ENCODE measurements around the gene LTO1.

LTO1 gene

DNA sequence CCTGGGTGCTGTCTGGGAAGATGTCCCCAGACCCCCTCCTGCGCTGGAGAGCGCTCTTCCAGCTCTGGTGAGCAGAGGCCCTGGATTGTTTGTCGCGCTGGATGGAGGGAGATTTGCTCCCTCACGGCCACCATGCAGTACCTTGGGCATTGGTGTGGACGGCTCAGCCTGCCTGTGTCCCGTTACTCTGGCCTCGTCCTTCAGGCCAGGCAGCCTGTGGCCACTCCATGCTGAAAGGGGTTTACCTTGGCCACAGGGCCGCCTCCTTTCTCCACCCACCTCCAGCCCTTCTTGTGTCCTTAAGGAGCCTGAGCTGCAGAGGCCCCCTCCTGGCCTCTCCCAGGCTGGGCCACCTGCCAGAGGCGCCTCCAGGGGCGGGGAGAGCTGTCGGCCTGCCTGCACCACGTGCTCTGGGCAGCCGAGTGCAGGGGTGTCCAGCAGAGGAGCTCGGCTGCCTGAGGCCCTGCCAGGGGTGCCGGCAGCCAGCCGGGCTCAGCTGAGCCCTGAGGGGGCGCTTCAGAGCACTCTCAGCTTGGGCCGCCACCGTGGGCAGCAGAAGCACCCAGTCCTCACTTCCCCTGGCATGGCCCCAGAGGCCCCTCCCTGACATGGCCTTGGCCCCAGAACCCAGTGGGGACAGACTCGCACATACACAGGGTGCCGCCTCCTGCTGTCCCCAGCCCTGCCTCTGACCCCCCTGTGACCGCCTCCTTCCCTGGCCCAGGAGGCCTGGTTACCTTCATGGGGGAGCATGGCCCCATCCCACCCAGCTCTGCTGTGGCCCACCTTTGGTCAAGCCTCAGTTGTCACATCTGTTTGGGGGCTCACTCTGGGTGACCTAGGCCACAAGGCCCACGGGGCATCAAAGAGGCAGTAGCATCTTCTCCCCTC is 30.8 kb downstream of the LTO1 start:
- no peak for DNase-seq

DNA sequence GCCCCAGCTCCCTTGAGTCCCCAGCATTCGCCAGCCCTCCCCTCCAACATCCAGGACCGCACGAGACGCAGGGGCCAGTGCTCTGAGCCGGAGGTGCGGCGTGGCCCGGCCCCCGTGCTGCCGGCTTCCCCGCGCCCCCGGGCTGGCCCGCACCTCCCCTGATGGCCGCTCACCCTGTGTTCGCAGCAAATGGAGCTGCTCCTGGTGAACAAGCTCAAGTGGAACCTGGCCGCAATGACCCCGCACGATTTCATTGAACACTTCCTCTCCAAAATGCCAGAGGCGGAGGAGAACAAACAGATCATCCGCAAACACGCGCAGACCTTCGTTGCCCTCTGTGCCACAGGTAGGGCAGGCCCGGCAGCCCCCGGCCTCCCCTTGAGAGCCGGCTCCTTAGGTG is 31.5 kb downstream of the LTO1 start:
- no peak for DNase-seq

DNA sequence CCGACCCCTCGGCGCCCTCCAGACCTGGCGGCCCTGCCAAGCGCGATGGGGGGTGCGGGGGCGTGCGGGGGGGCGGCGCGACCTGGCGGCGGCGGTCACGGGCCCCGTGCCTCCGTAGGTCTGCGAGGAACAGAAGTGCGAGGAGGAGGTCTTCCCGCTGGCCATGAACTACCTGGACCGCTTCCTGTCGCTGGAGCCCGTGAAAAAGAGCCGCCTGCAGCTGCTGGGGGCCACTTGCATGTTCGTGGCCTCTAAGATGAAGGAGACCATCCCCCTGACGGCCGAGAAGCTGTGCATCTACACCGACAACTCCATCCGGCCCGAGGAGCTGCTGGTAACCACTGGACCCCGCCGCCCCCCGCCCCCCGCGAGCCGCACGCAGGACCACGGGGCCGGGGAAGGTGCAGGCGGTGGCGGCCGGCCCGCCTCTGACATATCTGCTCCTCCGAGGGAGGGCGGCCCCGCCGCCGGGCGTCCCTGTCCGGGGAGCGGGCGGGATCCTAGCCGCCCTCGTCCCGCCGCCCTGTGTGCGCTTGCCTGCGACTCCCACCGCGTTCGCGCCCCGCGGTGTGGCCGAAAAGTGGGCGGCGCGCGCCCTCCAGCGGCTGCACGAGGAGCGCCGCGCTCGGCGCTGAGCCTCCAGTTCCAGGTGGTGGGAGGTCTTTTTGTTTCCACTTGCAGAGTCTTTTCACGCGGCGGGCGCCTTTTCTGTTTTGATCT is 32.1 kb downstream of the LTO1 start:
- peak; percentile 76 to 85 for DNase-seq

DNA sequence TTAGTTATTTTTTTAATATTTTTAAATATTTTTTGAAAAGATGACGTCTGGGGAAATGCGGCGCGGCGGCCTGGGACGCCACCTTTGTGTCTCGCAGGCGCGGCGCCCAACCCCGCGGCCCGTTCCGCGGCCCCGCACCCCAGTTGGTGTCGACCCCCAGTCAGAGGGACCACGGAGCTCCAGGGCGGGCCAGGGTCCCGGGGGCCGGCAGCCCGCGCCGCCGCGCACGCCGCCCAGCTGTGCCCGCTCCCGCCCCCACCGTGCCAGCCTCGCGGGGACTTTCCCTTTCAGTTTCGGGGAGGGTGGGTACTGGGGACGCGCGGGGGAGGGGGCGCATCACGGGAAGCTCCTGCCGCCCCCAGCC is 32.6 kb downstream of the LTO1 start:
- no peak for DNase-seq

DNA sequence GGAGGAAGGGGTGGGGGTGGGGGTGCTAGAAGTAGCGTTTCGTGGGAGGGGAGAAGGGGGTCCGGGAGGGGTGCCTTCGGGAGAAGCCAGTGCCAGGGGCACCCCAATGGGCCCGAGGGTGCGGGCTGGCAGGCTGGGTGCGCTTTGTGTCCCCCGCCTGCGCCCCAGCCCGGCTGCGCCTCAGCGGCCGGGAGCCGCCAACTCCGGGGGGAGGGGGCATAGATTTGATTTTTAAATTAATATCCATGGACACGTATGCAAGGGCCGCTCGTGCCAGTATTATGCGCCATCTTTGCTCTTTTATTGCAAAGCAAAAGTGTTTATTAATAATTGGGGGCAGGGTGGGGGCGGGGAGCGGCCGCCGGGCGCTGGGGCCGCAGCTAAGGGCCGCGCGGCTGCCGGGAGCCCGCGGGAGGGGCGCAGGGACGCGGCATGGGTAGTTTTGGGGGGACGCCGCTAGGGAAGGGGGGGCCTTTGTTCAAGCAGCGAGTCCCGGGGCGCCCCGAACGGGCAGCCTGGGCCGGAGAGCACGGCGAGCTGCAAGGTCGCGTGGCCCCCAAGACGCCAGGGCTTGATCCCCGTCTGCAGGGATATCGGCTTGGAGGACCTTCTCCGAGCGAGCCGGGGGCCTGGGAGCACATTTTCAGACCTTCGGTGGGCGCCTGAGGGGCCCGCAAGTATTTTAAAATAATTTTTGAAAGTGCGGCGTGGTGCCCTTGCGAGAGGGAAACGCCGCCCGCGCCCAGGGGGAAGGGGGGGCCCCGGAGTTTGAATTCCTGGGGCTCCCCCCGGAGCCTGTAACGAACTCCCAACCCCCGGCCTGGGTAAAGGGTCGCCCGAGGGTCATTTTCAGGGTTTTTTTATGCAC is 33.2 kb downstream of the LTO1 start:
- DNase-seq, result no peak

DNA sequence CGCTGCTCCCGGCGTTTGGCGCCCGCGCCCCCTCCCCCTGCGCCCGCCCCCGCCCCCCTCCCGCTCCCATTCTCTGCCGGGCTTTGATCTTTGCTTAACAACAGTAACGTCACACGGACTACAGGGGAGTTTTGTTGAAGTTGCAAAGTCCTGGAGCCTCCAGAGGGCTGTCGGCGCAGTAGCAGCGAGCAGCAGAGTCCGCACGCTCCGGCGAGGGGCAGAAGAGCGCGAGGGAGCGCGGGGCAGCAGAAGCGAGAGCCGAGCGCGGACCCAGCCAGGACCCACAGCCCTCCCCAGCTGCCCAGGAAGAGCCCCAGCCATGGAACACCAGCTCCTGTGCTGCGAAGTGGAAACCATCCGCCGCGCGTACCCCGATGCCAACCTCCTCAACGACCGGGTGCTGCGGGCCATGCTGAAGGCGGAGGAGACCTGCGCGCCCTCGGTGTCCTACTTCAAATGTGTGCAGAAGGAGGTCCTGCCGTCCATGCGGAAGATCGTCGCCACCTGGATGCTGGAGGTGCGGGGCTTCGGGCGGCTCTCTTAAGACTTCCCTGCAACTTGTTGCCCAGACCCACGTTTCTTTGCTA is 34.1 kb downstream of the LTO1 start, which contains the start of gene CCND1:
TSS of gene CCND1 (plus strand) at position 162 of the 587 bp plus-strand sequence. CDS start at position 320, 158 bp downstream.
- DNase-seq, result peak in 1 of 2 donors; percentile 48

DNA sequence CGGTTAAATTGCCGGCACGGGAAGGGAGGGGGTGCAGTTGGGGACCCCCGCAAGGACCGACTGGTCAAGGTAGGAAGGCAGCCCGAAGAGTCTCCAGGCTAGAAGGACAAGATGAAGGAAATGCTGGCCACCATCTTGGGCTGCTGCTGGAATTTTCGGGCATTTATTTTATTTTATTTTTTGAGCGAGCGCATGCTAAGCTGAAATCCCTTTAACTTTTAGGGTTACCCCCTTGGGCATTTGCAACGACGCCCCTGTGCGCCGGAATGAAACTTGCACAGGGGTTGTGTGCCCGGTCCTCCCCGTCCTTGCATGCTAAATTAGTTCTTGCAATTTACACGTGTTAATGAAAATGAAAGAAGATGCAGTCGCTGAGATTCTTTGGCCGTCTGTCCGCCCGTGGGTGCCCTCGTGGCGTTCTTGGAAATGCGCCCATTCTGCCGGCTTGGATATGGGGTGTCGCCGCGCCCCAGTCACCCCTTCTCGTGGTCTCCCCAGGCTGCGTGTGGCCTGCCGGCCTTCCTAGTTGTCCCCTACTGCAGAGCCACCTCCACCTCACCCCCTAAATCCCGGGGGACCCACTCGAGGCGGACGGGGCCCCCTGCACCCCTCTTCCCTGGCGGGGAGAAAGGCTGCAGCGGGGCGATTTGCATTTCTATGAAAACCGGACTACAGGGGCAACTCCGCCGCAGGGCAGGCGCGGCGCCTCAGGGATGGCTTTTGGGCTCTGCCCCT is 34.7 kb downstream of the LTO1 start:
- DNase-seq, result no peak

DNA sequence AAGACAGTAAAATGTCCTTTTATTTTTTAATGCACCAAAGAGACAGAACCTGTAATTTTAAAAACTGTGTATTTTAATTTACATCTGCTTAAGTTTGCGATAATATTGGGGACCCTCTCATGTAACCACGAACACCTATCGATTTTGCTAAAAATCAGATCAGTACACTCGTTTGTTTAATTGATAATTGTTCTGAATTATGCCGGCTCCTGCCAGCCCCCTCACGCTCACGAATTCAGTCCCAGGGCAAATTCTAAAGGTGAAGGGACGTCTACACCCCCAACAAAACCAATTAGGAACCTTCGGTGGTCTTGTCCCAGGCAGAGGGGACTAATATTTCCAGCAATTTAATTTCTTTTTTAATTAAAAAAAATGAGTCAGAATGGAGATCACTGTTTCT is 35.3 kb downstream of the LTO1 start:
- no peak for DNase-seq

DNA sequence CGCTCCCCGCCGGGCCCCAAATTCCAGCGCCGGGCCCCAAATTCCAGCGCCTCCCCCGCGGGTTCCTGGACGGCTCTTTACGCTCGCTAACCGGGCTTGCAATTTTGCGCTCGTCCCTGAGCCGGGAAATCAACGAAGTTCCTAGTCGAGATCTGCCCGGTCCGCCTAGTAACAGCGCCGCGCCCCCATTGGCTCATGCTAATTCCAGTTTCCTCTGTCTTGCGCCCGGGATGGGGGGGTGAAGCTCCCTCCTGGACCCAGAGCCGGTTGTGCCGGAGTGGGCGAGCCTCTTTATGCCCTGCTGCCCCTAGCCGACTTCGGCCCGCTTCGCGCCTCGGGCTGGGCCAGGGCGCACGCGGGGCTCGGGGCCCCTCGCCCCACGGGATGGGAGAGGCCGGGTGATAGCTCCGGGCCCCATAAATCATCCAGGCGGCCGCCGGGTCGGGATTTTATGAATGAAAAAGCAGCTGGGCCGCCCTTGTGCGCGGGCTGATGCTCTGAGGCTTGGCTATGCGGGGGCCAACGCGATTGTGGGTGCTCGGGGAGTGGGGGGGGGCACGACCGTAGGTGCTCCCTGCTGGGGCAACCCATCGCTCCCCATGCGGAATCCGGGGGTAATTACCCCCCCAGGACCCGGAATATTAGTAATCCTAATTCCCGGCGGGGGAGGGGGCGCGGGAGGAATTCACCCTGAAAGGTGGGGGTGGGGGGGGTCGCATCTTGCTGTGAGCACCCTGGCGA is 36.0 kb downstream of the LTO1 start:
- DNase-seq, result no peak

DNA sequence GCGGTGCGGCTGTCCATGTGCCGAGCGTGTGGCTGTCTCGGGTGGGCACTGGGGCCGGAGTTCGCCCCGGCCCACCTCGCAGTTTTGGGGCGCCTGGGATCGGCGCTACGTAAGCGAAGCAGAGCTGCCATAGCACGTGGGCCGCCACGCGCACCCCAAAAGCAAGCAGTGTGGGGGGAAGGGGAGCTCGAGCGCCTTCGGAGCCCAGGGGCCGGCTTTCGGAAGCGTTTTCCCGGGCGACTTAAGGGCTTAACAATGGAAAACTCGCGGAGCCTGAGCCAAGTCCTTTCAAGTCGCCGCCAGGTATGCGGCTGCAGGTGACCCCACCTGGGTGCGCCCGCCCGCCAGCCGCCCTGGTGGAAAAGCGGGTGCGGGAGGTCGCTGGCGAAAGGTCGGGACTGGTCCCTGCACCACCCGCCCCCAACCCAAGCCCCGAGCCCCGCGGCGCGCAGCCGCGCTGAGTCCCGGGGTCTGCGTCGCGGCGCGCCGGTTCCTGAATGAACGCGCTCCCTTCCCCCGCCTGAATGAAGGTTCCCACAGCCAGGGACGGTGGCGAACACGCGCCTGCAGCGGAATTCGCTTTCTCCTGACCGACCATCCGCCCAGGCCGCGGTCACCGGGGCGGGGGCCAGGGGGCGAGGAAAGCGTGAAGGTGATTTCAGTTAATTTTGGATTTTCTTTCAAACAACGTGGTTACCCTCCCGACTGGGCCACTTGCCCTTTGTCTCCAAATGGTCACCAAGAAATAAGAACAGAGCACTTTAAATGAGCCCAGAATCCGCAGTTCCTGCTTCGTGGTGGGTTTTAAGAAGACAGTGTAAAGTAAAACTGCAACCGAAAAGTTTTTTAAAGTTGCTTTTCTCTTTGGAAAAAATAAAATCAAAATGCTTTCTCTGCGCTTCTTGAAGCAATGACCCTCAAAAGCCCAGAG is 36.9 kb downstream of the LTO1 start:
- no peak for DNase-seq

DNA sequence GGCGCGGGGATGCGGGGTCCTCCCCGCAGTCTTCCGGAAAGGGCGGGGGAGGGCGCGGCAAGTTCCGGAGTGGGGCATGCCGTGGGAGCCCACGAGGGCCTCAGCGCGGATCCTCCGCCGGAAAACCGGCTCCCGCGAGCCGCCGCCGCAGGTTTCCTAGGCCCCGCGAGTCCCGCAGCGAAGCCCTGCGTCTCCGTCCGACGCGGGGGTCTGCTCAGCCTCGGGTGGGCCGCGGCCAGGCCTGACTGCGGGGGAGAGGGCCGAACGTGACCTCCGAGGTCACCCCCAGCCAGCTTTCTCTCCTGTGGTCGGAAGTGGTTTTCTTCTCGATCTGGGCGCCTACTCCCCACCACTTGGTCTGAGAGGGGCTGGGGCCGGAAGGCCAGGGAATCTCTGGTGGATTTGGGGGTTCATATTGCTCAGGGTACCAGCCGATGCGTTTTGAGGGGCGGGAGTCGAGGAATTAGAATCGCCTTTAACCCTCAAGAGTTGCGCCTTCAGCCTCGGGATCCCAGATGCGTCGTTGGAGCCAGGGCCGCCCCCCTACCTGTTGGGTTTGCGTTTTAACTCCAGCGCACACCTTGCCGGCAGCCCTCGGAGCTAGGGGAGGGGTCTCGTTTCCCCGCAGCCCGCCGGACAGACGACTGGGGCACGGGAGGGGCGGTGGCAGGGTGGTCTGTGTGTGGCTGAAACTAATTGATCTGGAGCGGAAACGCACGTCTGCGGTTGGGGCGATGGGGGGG is 37.8 kb downstream of the LTO1 start:
- DNase-seq, result no peak

DNA sequence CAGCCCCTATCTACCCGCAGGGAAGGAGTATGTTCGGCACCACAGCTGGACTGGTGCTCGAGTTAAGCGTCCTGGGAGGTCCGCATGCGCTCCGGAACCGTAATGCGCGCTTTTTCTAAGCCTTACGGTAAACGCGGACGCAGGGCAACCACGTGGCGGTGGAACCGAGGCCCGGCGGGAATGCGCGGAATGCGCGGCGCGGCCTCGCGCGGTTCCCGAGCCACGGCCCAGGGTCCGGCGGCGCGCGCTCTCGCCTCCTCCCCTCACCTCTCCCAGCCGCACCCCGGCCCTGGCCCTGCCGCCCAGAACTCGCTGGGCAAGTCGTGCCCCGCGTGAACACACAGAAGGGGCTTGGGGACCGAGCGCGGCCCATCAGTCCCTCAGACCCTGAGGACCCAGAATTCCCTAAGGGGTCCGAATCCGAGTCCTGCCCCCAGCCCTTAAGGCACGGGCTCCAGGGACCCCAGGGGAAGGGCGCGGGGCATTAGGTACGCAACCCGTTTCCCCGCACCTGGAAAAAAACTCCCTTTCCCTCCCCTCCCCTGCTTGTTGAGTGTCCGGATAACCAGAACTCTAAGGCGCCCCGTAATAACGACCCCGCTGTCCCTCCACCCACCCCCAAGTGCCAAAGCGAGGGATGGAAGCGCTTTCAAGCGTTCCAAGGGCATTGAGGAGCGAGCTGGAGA is 38.5 kb downstream of the LTO1 start:
- DNase-seq, result no peak

DNA sequence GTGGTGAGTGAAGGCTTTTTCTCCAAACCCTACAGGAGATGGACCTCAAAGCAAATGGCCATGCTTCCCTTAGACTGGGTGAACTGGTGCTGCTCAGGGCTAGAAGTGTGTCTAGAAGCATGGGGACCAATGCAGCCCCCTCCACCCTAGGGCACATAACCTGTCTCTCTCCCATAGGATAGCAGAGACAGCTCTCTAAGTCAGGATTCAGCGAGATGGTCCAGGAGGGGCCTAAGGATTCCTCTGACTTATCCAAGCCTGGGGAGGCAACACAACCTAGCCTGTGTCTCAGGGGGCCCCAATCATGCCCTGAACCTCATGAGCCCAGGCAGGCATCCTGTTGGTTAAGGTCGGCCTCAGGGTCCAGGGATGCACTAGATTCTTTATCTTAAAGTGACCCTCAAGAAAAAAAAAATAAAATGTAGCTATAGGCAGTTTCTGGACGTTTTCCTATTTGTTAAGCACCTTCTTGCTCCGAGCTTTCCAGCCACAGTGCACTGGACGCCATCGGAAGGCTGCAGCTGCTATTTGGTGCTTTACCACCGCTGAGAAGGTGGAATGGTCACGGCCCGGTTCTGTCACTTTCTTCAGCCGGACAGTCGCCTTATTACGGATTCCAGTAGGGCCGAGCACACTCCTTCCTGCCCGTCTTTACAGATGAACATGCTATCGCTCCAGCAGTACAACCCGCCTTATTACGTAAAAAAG is 39.2 kb downstream of the LTO1 start:
- no peak for DNase-seq

DNA sequence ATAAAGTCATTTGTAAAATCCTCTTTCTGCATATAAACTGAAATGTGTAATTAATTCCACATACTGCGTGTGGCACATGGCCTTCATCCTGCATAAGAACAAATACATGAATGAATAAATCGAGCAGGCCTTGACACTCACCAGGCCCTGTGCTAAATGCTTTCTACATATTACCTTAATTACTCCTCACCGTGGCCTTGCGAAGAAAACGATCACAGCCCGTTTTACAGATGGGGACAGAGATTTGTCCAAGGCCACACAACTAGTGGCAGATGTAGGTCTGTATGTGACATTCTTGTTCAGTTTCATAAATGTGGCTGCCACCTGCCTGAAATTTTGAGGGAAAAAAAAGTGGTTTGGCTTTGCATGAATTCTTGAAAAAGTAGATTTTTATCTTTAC is 40.0 kb downstream of the LTO1 start:
- DNase-seq, result no peak

DNA sequence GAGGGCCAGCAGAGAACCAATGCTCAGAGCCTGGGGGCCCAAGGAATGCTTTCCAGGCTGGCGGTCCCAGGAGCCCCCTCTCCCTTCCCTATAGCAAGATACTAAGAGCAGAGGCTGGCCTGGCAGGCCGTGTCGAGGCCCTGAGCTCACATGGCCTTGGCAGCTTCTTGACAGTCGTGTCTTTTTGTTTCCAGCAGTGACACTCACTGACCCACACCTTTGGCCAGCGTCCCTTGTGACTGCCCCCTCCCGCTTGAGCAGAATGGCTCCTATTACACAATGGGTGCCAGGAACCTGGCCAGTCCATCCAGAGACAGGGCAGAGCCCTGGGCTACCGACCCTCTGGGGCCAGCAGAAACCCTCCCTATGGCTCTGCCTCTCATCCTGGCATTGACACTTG is 40.6 kb downstream of the LTO1 start:
- no peak for DNase-seq

DNA sequence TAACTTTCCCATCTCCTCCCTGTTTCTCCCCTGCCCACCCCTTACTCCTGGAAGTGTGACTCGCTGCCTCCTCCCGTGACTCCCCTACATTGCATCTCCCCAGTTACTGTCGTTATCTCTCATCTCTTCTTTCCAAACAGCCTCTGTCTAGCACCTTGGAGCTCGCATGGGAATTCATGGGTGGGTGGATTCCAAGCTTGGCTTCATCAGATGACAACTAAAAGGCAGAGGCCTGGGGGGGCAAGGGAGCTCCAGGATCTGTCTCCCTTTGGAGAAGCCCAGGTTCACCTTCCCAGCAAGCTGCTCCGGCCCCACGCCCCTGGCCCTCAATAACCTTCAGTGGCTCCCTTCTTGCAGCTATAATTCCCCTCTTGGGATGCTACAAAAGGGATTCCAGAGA is 41.1 kb downstream of the LTO1 start:
- DNase-seq, result no peak

DNA sequence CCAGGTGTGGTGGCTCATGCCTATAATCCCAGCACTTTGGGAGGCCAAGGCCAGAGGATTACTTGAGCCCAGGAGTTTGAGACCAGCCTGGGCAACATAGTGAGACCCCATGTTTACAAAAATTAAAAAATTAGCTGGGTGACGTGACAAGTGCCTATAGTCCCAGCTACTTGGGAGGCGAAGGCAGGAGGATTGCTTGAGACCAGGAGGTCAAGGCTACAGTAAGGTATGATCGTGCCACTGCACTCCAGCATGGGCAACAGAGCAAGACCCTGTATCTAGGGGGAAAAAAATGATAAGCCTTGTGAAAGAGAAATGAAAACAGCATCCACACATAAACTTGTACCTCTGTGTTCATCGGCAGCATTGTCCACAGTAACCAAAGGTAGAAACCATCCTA is 42.3 kb downstream of the LTO1 start:
- DNase-seq, result no peak

DNA sequence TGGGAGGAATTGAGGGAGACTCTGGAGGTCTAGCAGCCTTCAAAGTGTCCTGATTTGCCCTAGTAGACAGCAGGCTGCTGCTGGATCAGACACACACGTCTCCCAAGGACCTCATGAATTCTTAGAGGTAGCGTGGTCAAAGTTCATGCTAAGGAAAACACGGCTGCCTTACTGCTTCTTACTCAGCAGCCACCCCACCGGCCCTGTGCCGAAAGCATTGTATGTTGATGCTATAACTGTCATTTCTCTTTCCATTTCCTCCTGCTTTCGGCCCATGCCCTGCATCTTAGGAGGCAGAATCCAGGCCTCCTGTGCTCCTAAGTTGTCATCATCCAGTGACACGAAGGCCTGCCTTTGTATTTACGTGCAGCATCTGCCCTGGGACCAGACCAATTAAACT is 44.7 kb downstream of the LTO1 start:
- DNase-seq, result no peak
